ENCODE data around the gene SMURF1. TPM values are rescaled to one million over a fixed set of nuclear protein-coding genes. Genes with fewer than 3 reads are reported as not detected.
"Not testable (repeated sequence)": the region's sequence is repeated elsewhere in the genome, so short reads cannot be mapped to it uniquely, and the experiment has no call there.

SMURF1 gene
- total RNA-seq, 2 donors from 2014 or later, result 25.0 to 27.2 TPM

DNA sequence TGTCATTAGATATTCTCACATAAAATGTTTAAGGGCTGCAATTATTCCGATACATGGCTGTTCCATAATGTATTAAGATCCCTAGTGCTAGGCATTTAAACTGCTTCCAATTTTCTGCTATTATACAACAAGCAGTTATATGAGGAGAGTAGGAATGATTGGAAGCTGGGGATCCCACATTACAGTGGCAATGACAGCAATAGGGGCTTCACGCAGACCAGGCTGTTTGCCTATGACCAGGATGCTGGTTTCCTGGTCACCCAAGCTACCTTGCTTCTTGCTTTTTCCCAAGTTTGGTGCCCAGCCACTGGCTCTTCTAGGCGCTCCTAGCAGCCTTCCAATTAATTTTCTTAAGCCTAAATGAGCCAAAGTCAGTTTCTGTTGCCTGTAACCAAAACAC, 39.3 kb downstream of the SMURF1 start:
- no peak for DNase-seq (ENCODE audit: low spot score)
- intact Hi-C loops (cut with DNase I), result no loop called here

DNA sequence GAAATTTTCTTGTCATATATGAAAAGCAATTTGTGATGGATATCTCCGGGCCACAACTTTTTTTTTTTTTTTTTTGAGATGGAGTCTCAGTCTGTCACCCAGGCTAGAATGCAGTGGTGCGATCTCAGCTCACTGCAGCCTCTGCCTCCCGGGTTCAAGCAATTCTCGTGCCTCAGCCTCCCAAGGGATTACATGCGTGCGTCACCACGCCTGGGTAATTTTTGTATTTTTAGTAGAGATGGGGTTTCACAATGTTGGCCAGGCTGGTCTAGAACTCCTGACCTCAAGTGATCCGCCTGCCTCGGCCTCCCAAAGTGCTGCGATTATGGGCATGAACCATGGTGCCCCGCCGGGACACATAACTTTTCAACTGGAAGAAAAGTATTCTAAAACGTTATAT, 40.1 kb downstream of the SMURF1 start:
- intact Hi-C loops (cut with DNase I); DNase-seq (ENCODE audit: low spot score): not testable (repeated sequence)

GRCh38 chr7:99102809-99103690, 40.9 kb downstream of the SMURF1 start:
- intact Hi-C loops (cut with DNase I), result no loop called here
- no peak for DNase-seq (ENCODE audit: low spot score)

DNA sequence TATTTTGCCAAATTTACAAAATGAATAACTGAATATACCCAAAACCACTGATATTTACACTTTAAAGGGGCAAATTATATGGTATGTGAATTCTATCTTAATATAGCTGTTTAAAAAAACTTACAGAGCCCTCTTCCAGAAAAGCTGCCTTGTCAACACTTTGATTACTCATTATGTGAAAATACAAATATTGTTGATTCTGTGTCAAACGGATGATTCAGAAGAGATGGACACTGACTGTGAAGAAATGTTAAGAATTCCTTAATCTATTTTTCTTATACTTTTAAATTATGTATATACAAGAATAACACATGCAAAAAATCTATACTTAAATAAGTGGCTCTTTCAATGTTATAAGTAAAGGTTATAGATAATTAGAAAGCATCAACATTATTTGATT, 41.5 kb downstream of the SMURF1 start:
- DNase-seq (ENCODE audit: low spot score), result no peak
- intact Hi-C loops (cut with DNase I), result no loop called here

DNA sequence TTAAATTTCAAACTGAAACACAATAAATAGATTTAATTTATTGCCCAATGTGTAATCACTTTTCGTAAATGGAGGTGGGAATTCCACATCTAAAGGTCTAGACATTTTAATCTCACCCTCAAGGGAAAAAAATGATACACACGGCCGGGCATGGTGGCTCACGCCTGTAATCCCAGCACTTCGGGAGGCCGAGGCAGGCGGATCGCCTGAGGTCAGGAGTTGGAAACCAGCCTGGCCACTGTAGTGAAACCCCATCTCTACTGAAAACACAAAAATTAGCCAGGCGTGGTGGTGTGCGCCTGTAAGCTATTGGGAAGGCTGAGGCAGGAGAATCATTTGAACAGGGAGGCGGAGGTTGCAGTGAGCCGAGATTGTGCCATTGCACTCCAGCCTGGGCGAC, 42.4 kb downstream of the SMURF1 start:
- DNase-seq (ENCODE audit: low spot score); intact Hi-C loops (cut with DNase I): not testable (repeated sequence)

DNA sequence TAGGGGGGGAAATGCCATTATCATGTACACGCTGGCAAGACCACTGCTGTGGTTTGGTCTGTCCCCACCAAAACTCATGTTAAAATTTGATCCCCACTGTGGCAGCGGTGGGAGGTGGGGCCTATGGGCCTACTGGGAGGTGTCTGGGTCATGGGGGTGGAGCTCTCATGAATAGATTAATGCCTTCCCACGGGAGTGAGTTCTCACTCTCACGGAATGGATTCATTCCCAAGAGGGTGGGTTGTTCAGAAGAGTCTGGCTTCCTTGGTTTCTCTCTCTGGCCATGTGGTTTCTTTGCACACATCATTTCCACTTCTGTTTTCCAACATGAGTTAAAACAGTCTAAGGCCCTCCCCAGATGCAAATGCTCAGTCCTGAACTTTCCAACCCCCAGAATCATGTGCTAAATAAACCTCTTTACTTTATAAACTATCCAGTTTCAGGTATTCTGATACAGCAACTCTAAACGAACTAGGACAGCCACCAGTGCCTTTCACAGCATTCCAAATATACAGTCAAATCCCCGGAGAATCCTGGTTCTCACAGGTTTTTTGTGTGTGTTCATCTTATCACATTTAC, 44.3 kb downstream of the SMURF1 start:
- intact Hi-C loops (cut with DNase I), result no loop called here
- no peak for DNase-seq (ENCODE audit: low spot score)

GRCh38 chr7:99098824-99099498, 44.9 kb downstream of the SMURF1 start:
- no peak for DNase-seq (ENCODE audit: low spot score)
- intact Hi-C loops (cut with DNase I), result no loop called here

- intact Hi-C loops (cut with DNase I), result no loop called here
- DNase-seq (ENCODE audit: low spot score), result no peak
These were observed 45.6 kb downstream of the SMURF1 start for GRCh38 chr7:99098286-99098823.

- no peak for DNase-seq (ENCODE audit: low spot score)
- intact Hi-C loops (cut with DNase I), result no loop called here
These were observed 46.2 kb downstream of the SMURF1 start for GRCh38 chr7:99097730-99098129.

- intact Hi-C loops (cut with DNase I), result no loop called here
- DNase-seq (ENCODE audit: low spot score), result no peak
These were observed 47.6 kb downstream of the SMURF1 start for GRCh38 chr7:99096124-99096887.

DNA sequence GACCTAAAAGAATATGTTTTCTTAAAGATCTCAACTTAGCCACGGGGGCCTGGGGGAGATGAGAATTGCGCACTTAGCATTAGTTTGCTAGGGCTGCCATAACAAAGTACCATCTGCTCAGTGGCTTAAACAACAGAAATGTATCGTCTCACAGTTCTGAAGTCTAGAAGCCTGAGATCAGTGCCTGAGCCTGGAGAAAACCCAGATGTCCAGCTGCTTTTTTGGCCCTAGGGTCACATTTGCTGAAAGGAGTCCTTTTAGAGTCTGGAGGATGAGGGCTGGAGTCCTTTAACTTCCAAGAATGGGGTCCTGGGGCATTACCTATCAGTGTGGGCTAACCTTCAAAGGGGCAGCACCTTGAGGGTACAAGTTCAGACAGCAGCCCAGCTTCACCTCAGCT, 48.2 kb downstream of the SMURF1 start:
- DNase-seq (ENCODE audit: low spot score), result no peak
- intact Hi-C loops (cut with DNase I), result no loop called here

DNA sequence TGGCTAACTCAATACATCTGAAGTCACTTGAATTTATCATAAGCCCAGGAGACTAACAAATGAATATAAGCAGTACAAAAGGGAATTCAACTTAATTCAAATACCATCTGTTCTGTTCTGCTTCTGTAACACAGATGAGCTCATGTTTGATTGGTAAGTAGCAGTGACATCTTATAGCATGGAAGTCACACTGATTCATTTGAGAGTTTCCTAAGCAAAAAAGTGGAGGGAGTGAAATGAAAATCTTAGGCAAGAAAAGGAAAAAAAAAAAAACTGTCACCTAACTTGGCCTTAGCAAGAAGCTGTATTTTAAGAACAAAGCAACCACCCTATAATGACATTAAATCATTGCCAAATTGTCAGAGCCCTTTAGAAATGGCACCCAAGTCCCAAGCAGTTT, 49.5 kb downstream of the SMURF1 start:
- intact Hi-C loops (cut with DNase I), result no loop called here

DNA sequence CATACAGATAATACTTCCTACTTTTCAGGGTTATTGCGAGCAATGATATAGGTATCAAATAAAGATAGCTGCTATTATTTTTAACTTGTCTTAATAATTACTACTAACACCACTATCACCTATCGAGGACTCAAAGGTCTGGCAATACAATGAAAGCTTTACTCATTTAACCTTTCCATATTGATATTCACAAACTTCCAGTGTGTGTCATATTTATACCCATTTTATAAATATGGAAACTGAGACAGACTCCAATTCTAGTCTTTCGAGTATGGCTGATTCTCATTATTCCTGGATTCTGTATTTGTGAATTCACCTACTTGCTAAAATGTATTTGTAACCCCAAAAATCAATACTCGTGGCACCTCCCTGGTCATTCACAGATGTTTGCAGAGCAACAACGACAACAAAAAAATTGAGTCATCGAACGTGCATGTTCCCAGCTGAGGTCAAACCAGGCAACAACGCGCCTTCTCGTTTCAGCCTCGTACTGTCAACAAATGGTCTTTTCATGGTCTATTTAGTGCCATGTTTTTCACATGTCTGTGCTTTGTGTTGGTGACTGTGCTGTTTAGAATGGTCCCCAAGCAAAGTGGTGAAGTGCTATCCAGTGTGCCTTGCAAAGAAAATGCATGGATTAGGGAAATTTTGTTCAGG, 51.7 kb downstream of the SMURF1 start:
- intact Hi-C loops (cut with DNase I), result no loop called here
- DNase-seq (ENCODE audit: low spot score), result no peak

More for the DNA sequence above, 49.5 kb downstream of the SMURF1 start:
- no peak for DNase-seq (ENCODE audit: low spot score)

GRCh38 chr7:99090771-99091542, 53.0 kb downstream of the SMURF1 start:
- intact Hi-C loops (cut with DNase I), result no loop called here
- no peak for DNase-seq (ENCODE audit: low spot score)

DNA sequence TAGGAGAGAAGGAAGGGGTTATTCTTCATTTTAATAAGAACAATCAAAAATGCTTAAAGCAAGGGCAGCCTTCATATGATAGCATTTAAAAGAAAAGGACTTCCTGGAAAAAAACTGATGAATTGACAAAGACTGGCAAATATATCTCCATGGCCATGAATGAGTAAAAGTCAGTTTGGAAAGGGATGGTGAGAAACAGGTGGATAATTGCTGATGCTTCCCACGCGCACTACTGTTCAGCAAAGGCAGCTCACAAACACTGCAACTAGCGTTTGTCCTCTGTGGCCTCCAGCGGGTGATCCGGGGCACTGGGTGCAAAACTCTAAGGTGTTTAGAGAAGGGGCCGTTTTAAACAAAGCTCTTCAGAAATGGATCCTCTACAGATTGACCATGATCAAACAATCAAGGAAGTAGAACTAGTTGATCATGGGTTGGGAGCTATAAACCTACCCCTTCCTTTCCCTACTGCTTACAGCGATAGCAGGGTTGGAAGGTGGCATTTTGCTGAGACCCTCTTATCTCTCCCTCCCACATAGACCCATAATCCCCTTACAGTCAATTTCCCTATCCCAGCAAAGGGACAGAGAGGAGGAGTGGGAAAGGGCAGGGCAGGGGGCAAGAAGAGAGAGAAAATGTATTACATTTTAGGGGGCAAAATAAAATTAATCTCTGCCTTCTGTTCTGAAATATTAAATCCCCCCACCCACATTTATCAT, 53.8 kb downstream of the SMURF1 start:
- no peak for DNase-seq (ENCODE audit: low spot score)
- intact Hi-C loops (cut with DNase I), result no loop called here

DNA sequence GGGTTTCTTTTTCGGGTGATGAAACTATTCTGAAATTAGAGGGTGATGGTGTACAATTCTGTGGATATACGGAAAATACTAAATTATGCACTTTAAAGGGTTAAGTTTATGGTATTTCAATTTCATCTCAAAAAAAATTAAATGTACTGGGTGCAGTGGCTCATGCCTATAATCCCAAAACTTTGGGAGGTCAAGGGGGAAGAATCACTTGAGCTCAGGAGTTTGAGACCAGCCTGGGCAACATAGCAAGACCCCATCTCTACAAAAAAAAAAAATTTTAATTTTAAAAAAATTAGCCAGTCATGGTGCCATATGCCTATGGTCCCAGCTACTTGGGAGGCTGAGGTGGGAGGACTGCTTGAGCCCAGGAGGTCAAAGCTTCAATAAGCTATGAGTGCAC, 57.0 kb downstream of the SMURF1 start:
- intact Hi-C loops (cut with DNase I), result no loop called here
- no peak for DNase-seq (ENCODE audit: low spot score)

DNA sequence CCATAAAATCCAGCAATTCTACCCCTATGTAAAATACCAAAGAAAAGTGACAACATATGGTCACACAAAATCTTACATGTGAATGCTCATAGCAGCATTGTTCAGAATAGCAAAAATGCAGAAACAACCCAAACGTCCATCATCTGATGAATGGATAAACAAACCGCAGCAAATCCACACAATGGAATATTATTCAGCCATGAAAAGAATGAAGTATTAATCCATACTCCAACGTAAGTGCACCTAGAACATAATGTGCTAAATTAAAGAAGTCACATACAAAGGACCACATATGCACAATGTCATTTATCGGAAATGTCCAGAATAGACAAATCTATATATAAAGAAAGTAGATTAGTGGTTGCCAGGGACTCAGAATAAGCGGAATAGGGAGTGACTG, 57.4 kb downstream of the SMURF1 start:
- intact Hi-C loops (cut with DNase I), result no loop called here
- DNase-seq (ENCODE audit: low spot score), result no peak

GRCh38 chr7:99083733-99084132, 60.2 kb downstream of the SMURF1 start:
- DNase-seq (ENCODE audit: low spot score), result no peak
- intact Hi-C loops (cut with DNase I), result no loop called here
